Erythroblast (primary cell): Measurements from ENCODE around the gene CFAP90.

ENCODE experiments used
- DNase-seq, 2 experiments: peaks; one replicate each; lab custom pipeline; 2025; lab: John Stamatoyannopoulos, UW
- GATA1 ChIP-seq: IDR thresholded peaks from 2 replicates; pipeline ENCODE4 v1.6.1; 2011; ENCODE audit warnings: low read depth, mild to moderate bottlenecking, control low read depth, low read length, moderate library complexity
- POLR2A ChIP-seq: IDR thresholded peaks from 2 replicates; pipeline ENCODE4 v1.6.1; 2011; ENCODE audit warnings: mild to moderate bottlenecking, low read length

CFAP90 gene

GRCh38 chr5:7852988-7853387 is 2.1 kb upstream of the CFAP90 start:
- no peak for TF ChIP-seq GATA1
- DNase-seq, result no peak

- DNase-seq, result no peak
- no peak for TF ChIP-seq POLR2A
- no peak for TF ChIP-seq GATA1
Observed at GRCh38 chr5:7852542-7852941, 1.6 kb upstream of the CFAP90 start.

- TF ChIP-seq GATA1 (no peak), POLR2A (no peak)
- no peak for DNase-seq
Observed at GRCh38 chr5:7851617-7852289, 820 bp upstream of the CFAP90 start.

- no peak for TF ChIP-seq POLR2A
- no peak for TF ChIP-seq GATA1
- DNase-seq, result peak in 1 of 2 experiments; percentile 5
Observed at GRCh38 chr5:7851240-7851592, 283 bp upstream of the CFAP90 start.

- peak in 1 of 2 experiments; percentile 14 for DNase-seq
- no peak for TF ChIP-seq GATA1
- no peak for TF ChIP-seq POLR2A
Observed at GRCh38 chr5:7849681-7850394, 1.1 kb downstream of the CFAP90 start.

GRCh38 chr5:7848296-7848695 is 2.6 kb downstream of the CFAP90 start:
- no peak for DNase-seq
- TF ChIP-seq POLR2A, result no peak
- TF ChIP-seq GATA1, result no peak

- no peak for DNase-seq
- TF ChIP-seq GATA1, result no peak
- no peak for TF ChIP-seq POLR2A
Observed at GRCh38 chr5:7846327-7846726, 4.6 kb downstream of the CFAP90 start.

GRCh38 chr5:7845557-7845956 is 5.4 kb downstream of the CFAP90 start:
- TF ChIP-seq GATA1, result no peak
- no peak for TF ChIP-seq POLR2A
- DNase-seq, result no peak

- DNase-seq, result no peak
- no peak for TF ChIP-seq POLR2A
- TF ChIP-seq GATA1, result no peak
Observed at GRCh38 chr5:7844901-7845300, 6.0 kb downstream of the CFAP90 start.

GRCh38 chr5:7842531-7842930 is 8.4 kb downstream of the CFAP90 start:
- no peak for TF ChIP-seq GATA1
- no peak for DNase-seq

GRCh38 chr5:7837403-7837802 is 13.5 kb downstream of the CFAP90 start:
- no peak for DNase-seq
- TF ChIP-seq POLR2A (no peak), GATA1 (no peak)

- TF ChIP-seq GATA1 (no peak), POLR2A (no peak)
- no peak for DNase-seq
Observed at GRCh38 chr5:7834982-7835381, 16.0 kb downstream of the CFAP90 start.

GRCh38 chr5:7828269-7828668 is 22.7 kb downstream of the CFAP90 start:
- TF ChIP-seq POLR2A (no peak), GATA1 (no peak)

GRCh38 chr5:7827610-7828009 is 23.3 kb downstream of the CFAP90 start:
- no peak for DNase-seq
- TF ChIP-seq POLR2A, result no peak
- no peak for TF ChIP-seq GATA1

More at GRCh38 chr5:7828269-7828668, 22.7 kb downstream of the CFAP90 start:
- no peak for DNase-seq

- TF ChIP-seq POLR2A (no peak), GATA1 (no peak)
- DNase-seq, result no peak
Observed at GRCh38 chr5:7825630-7826029, 25.3 kb downstream of the CFAP90 start.

GRCh38 chr5:7824995-7825394 is 25.9 kb downstream of the CFAP90 start:
- DNase-seq, result no peak
- TF ChIP-seq GATA1 (no peak), POLR2A (no peak)
